ENCODE data around the gene CTNNAL1. TPM values are rescaled to one million over a fixed set of nuclear protein-coding genes. Genes with fewer than 3 reads are reported as not detected.
"Not testable (repeated sequence)": the region's sequence is repeated elsewhere in the genome, so short reads cannot be mapped to it uniquely, and the experiment has no call there.

The CTNNAL1 gene, protein sequence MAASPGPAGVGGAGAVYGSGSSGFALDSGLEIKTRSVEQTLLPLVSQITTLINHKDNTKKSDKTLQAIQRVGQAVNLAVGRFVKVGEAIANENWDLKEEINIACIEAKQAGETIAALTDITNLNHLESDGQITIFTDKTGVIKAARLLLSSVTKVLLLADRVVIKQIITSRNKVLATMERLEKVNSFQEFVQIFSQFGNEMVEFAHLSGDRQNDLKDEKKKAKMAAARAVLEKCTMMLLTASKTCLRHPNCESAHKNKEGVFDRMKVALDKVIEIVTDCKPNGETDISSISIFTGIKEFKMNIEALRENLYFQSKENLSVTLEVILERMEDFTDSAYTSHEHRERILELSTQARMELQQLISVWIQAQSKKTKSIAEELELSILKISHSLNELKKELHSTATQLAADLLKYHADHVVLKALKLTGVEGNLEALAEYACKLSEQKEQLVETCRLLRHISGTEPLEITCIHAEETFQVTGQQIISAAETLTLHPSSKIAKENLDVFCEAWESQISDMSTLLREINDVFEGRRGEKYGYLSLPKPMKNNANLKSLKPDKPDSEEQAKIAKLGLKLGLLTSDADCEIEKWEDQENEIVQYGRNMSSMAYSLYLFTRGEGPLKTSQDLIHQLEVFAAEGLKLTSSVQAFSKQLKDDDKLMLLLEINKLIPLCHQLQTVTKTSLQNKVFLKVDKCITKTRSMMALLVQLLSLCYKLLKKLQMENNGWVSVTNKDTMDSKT
- 7.0 TPM for polyA plus RNA-seq (2013)

DNA sequence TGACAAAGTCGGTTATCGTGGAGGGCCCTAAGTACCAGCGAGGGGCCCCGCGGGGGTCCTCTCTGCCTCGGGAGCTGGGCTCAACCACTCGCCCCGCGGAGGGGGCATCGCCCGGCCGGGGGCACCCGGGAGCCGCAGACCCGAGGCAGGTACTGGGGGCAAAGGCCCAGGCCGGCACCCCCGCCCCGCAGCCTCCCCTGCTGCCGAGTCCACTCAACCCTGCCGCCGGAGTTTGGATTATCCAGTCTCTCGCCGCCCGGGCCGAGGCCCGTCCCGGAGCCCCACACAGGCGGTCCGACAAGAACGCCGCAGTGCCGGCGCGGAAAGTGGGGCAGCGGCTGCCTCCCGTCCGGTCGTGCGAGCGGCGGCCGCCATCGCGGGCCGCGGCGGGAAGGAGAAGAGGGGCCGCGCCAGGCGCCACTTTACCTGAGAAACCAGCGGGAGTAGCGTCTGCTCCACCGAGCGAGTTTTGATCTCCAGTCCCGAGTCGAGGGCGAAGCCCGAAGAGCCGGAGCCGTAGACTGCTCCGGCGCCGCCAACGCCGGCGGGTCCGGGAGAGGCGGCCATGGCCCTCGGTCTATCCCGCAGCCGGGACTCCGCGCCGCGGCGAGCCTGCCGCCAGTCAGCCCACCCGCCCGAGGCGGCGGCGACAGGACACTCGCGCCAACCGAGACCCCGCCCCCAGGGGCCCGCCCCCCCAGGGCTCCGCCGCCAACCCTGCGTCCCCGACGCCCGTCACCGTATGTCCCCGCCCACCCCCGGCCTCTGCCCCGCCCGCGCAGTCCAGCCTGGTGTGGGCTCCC, at the start of gene CTNNAL1:
Gene CTNNAL1 (minus strand): TSS at position 624 of the 803 bp plus-strand sequence. CDS start 57 bp downstream, at position 567.
- Histone ChIP-seq H3K4me3 (ENCODE audit: control insufficient read depth in 1 of 7, extremely low read depth in 1 of 7, insufficient read depth in 4 of 7, low read depth in 2 of 7, low read length in 6 of 7) (peak within 1 kb of the TSS; percentile 69 to 86 (median 83)), H3K27me3 (replicated peaks in 2 of 5; ENCODE audit: control insufficient read depth in 4 of 5, insufficient read depth in 5 of 5, low read length in 4 of 5) (peaks cover 0 to 9% (median 0%) of the 10 kb centered on the region in 5 experiments), H3K27ac (ENCODE audit: insufficient read depth in 1 of 2, low read depth in 1 of 2, low read length in 2 of 2, poor library complexity in 1 of 2, severe bottlenecking in 2 of 2) (peak within 1 kb of the TSS in 1 of 2 experiments; percentile 63), H3K9me3 (ENCODE audit: control extremely low read depth in 1 of 5, control insufficient read depth in 4 of 5, insufficient read depth in 2 of 5, low read depth in 1 of 5, low read length in 4 of 5) (no peaks in the 10 kb centered on the region), H3K4me1 (ENCODE audit: control extremely low read depth in 1 of 4, control insufficient read depth in 4 of 4, insufficient read depth in 4 of 4, low read length in 3 of 4) (peaks cover 9 to 24% (median 14%) of the 10 kb centered on the region in 4 experiments), H3K36me3 (ENCODE audit: control insufficient read depth in 4 of 4, insufficient read depth in 4 of 4, low read length in 3 of 4) (peaks cover 0 to 3% (median 1%) of the 10 kb centered on the region in 4 experiments)
- POLR2A ChIA-PET = no interaction called here
- peak; percentile 85 to 89 (median 88) for DNase-seq
- WGBS (ENCODE audit: insufficient coverage) = under 1% methylated on average over 80 of the region's 99 CpGs
- CTCF ChIA-PET = no interaction called here

DNA sequence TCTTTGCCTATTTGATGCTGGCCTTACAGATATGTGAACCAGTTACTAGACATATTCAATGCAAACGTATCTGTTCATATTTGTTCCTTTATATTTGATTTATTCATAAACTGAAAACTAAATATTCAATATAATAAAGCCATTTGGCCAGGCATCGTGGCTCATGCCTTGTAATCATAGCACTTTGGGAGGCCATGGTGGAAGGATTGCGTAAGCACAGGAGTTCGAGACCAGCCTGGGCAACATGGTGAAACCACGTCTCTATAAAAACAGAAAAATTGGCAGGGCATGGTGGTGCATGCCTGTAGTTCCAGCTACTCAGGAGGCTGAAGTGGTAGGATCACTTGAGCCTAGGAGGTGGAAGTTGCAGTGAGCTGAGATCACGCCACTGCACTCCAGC, 49.2 kb upstream of the CTNNAL1 start:
- no peak for DNase-seq
- CTCF ChIA-PET = no interaction called here
- WGBS (ENCODE audit: insufficient coverage) = 100% methylated on average over 3 of the region's 6 CpGs

DNA sequence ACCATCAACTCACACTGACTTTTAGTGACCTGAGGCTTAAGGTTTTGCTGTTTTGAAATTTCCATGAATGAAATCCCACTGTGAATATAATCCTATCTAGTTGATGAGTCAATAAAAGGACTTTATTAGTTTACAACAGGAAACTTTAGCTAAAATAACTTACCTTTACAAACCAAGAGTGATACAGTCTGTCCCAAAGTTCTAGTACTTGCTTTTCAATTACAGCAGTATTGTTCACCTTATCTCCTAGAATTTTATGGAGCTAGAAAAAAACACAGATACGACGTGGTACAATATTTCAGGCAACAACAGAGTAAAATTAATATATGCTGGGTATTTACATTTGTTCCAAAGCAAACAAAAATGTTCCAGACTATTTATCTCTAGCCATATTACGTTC, 46.9 kb upstream of the CTNNAL1 start:
- no peak overlapping the region for H3K4me3 ChIP-seq (ENCODE audit: control insufficient read depth in 1 of 7, extremely low read depth in 1 of 7, insufficient read depth in 4 of 7, low read depth in 2 of 7, low read length in 6 of 7)
- peaks cover 18 to 67% (median 45%) of the 10 kb centered on the region in 4 experiments for H3K36me3 ChIP-seq (ENCODE audit: control insufficient read depth in 4 of 4, insufficient read depth in 4 of 4, low read length in 3 of 4)
- 0% methylated on average over 1 of the region's 3 CpGs for WGBS (ENCODE audit: insufficient coverage)
- ChIA-PET CTCF (no interaction called here), POLR2A (no interaction called here)
- no peaks in the 10 kb centered on the region for H3K27me3 ChIP-seq (replicated peaks in 2 of 5; ENCODE audit: control insufficient read depth in 4 of 5, insufficient read depth in 5 of 5, low read length in 4 of 5)
- no peak for DNase-seq
- no peaks in the 10 kb centered on the region for H3K9me3 ChIP-seq (ENCODE audit: control extremely low read depth in 1 of 5, control insufficient read depth in 4 of 5, insufficient read depth in 2 of 5, low read depth in 1 of 5, low read length in 4 of 5)
- no peak overlapping the region for H3K27ac ChIP-seq (ENCODE audit: insufficient read depth in 1 of 2, low read depth in 1 of 2, low read length in 2 of 2, poor library complexity in 1 of 2, severe bottlenecking in 2 of 2)
- H3K4me1 ChIP-seq (ENCODE audit: control extremely low read depth in 1 of 4, control insufficient read depth in 4 of 4, insufficient read depth in 4 of 4, low read length in 3 of 4) = no peaks in the 10 kb centered on the region

More for the DNA sequence above, 49.2 kb upstream of the CTNNAL1 start:
- Histone ChIP-seq H3K36me3 (ENCODE audit: control insufficient read depth in 4 of 4, insufficient read depth in 4 of 4, low read length in 3 of 4) (peaks cover 18 to 62% (median 41%) of the 10 kb centered on the region in 4 experiments), H3K4me1 (ENCODE audit: control extremely low read depth in 1 of 4, control insufficient read depth in 4 of 4, insufficient read depth in 4 of 4, low read length in 3 of 4) (no peaks in the 10 kb centered on the region), H3K9me3 (ENCODE audit: control extremely low read depth in 1 of 5, control insufficient read depth in 4 of 5, insufficient read depth in 2 of 5, low read depth in 1 of 5, low read length in 4 of 5) (no peaks in the 10 kb centered on the region), H3K4me3 (ENCODE audit: control insufficient read depth in 1 of 7, extremely low read depth in 1 of 7, insufficient read depth in 4 of 7, low read depth in 2 of 7, low read length in 6 of 7) (no peak overlapping the region), H3K27ac (ENCODE audit: insufficient read depth in 1 of 2, low read depth in 1 of 2, low read length in 2 of 2, poor library complexity in 1 of 2, severe bottlenecking in 2 of 2) (no peak overlapping the region), H3K27me3 (replicated peaks in 2 of 5; ENCODE audit: control insufficient read depth in 4 of 5, insufficient read depth in 5 of 5, low read length in 4 of 5) (no peaks in the 10 kb centered on the region)
- POLR2A ChIA-PET = no interaction called here

DNA sequence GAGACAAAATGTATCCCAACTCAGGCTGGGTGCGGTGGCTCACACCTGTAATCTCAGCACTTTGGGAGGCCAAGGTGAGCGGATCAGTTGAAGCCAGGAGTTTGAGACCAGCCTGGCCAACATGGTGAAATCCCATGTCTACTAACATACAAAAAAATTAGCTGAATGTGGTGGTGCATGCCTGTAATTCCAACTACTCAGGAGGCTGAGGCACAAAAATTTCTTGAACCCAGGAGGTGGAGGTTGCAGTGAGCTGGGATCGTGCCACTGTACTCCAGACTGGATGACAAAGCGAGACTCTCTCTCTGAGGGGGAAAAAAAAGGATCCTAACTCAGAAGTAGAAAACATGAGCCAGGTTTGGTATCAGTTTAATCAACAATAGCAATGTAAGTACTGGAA, 39.8 kb upstream of the CTNNAL1 start:
- DNase-seq; H3K27ac ChIP-seq (ENCODE audit: insufficient read depth in 1 of 2, low read depth in 1 of 2, low read length in 2 of 2, poor library complexity in 1 of 2, severe bottlenecking in 2 of 2); H3K9me3 ChIP-seq (ENCODE audit: control extremely low read depth in 1 of 5, control insufficient read depth in 4 of 5, insufficient read depth in 2 of 5, low read depth in 1 of 5, low read length in 4 of 5); H3K4me3 ChIP-seq (ENCODE audit: control insufficient read depth in 1 of 7, extremely low read depth in 1 of 7, insufficient read depth in 4 of 7, low read depth in 2 of 7, low read length in 6 of 7); POLR2A ChIA-PET; CTCF ChIA-PET; H3K4me1 ChIP-seq (ENCODE audit: control extremely low read depth in 1 of 4, control insufficient read depth in 4 of 4, insufficient read depth in 4 of 4, low read length in 3 of 4); H3K27me3 ChIP-seq (replicated peaks in 2 of 5; ENCODE audit: control insufficient read depth in 4 of 5, insufficient read depth in 5 of 5, low read length in 4 of 5): not testable (repeated sequence)
- WGBS (ENCODE audit: insufficient coverage) = 100% methylated on average over 3 of the region's 4 CpGs
- peaks cover 24 to 79% (median 57%) of the 10 kb centered on the region in 4 experiments for H3K36me3 ChIP-seq (ENCODE audit: control insufficient read depth in 4 of 4, insufficient read depth in 4 of 4, low read length in 3 of 4)

DNA sequence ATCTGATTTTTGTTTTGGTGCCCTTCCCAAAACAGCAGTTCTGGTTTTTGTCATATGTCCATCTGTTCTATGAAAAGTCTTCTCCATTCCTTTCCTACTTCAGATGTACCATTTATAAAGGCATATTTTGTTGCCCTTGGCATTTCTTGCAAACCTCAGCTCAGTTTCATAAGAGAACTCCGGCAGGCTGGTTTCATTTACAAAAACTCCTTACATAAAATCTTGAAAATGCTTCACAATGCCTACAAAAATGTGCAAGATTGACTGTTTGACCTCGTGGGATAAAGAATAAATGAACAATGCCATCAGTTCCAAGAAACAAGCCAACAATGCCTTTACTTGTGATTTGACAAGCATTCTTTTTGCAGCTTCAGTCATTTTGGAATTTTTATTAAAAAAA, 39.1 kb upstream of the CTNNAL1 start:
- POLR2A ChIA-PET = no interaction called here
- H3K9me3 ChIP-seq (ENCODE audit: control extremely low read depth in 1 of 5, control insufficient read depth in 4 of 5, insufficient read depth in 2 of 5, low read depth in 1 of 5, low read length in 4 of 5) = no peaks in the 10 kb centered on the region
- DNase-seq = no peak
- 100% methylated on average over 1 of the region's 2 CpGs for WGBS (ENCODE audit: insufficient coverage)
- no peaks in the 10 kb centered on the region for H3K4me1 ChIP-seq (ENCODE audit: control extremely low read depth in 1 of 4, control insufficient read depth in 4 of 4, insufficient read depth in 4 of 4, low read length in 3 of 4)
- CTCF ChIA-PET = interaction anchor here (0.8 kb wide), 1 partner anchor 12 kb away, joined by 3 read pairs; no protein-coding TSS in a partner anchor
- no peaks in the 10 kb centered on the region for H3K27me3 ChIP-seq (replicated peaks in 2 of 5; ENCODE audit: control insufficient read depth in 4 of 5, insufficient read depth in 5 of 5, low read length in 4 of 5)
- no peak overlapping the region for H3K4me3 ChIP-seq (ENCODE audit: control insufficient read depth in 1 of 7, extremely low read depth in 1 of 7, insufficient read depth in 4 of 7, low read depth in 2 of 7, low read length in 6 of 7)
- H3K27ac ChIP-seq (ENCODE audit: insufficient read depth in 1 of 2, low read depth in 1 of 2, low read length in 2 of 2, poor library complexity in 1 of 2, severe bottlenecking in 2 of 2) = no peak overlapping the region
- peaks cover 24 to 86% (median 60%) of the 10 kb centered on the region in 4 experiments for H3K36me3 ChIP-seq (ENCODE audit: control insufficient read depth in 4 of 4, insufficient read depth in 4 of 4, low read length in 3 of 4)

DNA sequence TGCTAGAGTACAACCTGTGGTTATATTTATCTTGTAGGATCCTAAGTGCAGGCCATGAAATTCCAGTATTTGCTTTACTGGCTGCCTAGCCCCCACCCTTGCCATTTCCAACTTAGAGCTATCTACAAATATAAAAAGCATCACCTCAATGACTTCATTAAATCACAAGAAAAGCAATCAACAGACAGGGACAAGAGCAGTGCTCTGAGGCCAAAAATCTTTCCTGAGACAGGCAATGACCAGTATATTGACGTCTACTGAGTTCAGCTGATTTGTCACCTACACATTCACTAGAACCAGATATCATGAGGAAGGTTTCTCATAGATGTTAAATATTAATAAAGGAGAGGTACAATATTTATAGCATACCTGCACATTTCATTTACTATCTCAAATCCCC, 38.4 kb upstream of the CTNNAL1 start:
- no peaks in the 10 kb centered on the region for H3K9me3 ChIP-seq (ENCODE audit: control extremely low read depth in 1 of 5, control insufficient read depth in 4 of 5, insufficient read depth in 2 of 5, low read depth in 1 of 5, low read length in 4 of 5)
- H3K27me3 ChIP-seq (replicated peaks in 2 of 5; ENCODE audit: control insufficient read depth in 4 of 5, insufficient read depth in 5 of 5, low read length in 4 of 5) = no peaks in the 10 kb centered on the region
- H3K4me1 ChIP-seq (ENCODE audit: control extremely low read depth in 1 of 4, control insufficient read depth in 4 of 4, insufficient read depth in 4 of 4, low read length in 3 of 4) = no peaks in the 10 kb centered on the region
- H3K27ac ChIP-seq (ENCODE audit: insufficient read depth in 1 of 2, low read depth in 1 of 2, low read length in 2 of 2, poor library complexity in 1 of 2, severe bottlenecking in 2 of 2) = no peak overlapping the region
- no peak for DNase-seq
- POLR2A ChIA-PET = no interaction called here
- H3K4me3 ChIP-seq (ENCODE audit: control insufficient read depth in 1 of 7, extremely low read depth in 1 of 7, insufficient read depth in 4 of 7, low read depth in 2 of 7, low read length in 6 of 7) = no peak overlapping the region
- CTCF ChIA-PET = interaction anchor here (0.8 kb wide), 1 partner anchor 11 kb away, joined by 3 read pairs; no protein-coding TSS in a partner anchor
- WGBS (ENCODE audit: insufficient coverage) = no CpG with 5 or more reads among the region's 1 CpG
- peaks cover 23 to 87% (median 59%) of the 10 kb centered on the region in 4 experiments for H3K36me3 ChIP-seq (ENCODE audit: control insufficient read depth in 4 of 4, insufficient read depth in 4 of 4, low read length in 3 of 4)
